HG03354 (cell line): ENCODE results near the gene RIN1.
"Not testable (repeated sequence)": the region's sequence is repeated elsewhere in the genome, so short reads cannot be mapped to it uniquely, and the experiment has no call there.

Source experiments
- ATAC-seq: cut with Tn5 transposase; IDR thresholded peaks from one replicate; pipeline ENCODE4 v1.9.1; 2021; ENCODE audit warnings: mild to moderate bottlenecking; ENCODE audit not compliant: unreplicated experiment, poor library complexity, severe bottlenecking

RIN1 gene

DNA sequence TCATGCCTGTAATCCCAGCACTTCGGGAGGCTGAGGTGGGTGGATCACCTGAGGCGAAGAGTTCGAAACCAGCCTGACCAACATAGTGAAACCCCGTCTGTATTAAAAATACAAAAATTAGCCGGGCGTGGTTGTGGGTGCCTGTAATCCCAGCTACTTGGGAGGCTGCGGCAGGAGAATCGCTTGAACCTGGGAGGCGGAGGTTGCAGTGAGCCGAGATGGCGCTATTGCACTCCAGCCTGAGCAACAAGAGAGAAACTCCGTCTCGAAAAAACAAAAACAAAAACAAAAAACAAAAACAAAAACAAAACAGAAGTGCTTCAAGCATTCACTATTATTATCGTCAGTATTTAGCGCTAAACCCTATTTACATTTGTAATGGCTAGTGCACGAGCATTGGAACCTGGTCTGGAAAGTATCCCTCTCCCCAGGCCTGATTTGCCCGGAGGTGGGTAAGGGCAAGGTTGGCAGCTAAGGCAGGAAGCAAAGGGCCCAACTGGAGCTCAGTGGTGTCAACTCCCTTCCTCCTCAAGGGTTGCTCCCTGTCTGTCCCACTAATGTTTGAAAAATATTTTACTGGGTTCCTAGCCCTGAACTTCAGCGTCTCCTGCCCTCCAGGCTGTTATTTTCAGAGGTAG is 25.3 kb downstream of the RIN1 start:
- ATAC-seq: not testable (repeated sequence)

DNA sequence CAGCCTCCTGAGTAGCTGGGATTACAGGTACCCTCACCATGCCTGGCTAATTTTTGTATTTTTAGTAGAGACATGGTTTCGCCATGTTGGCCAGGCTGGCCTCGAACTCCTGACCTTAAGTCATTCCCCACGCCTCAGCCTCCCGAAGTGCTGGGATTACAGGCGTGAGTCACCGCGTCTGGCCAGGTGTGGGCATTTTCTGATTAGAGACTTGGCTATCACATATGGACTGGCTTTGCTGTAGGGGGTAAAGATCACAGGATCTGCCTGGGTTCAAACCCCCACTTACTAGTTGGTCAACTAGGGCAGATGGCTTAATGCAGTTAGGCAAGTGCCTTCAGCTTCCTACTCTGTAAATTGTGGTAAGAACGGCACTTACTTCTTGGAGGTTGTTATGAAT is 25.9 kb downstream of the RIN1 start:
- no peak for ATAC-seq

DNA sequence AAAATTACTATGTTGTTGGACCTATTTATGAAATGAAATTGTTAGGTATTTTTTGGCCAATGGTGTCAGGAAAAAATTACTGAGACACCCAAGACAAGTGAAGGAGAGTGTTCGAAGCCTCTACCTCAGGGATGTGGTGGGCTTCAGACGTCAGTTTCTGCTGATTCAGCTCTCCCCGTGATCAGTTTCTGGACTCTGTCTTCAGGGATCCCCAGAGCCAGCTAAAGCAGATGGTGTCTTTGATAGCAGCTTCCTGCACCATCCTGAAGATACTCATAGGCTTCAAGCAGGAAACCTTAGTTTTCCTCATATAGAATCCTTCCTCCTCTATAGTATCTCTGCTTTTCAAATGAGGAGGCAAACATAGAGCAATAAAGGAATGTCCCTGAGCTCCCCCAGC is 26.8 kb downstream of the RIN1 start:
- ATAC-seq: no peak

DNA sequence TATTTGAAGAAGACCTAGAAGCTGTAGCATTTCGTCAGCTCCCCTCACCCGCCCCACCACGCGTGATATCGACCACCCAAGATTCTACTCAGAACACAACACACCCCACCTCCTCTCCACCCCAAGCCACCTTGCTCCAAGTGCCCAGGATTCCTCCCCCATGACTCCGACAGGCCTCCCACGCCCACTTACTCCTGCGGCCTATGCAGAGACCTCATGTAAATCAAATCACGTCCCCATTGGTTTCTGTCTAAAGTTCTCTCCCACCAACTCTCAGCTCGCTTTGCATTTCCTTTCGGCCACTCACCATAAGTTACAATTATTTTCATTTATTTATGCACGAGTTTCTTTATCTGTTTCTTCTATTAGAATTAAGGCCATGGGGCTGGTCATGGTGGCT is 33.6 kb downstream of the RIN1 start:
- ATAC-seq: no peak

DNA sequence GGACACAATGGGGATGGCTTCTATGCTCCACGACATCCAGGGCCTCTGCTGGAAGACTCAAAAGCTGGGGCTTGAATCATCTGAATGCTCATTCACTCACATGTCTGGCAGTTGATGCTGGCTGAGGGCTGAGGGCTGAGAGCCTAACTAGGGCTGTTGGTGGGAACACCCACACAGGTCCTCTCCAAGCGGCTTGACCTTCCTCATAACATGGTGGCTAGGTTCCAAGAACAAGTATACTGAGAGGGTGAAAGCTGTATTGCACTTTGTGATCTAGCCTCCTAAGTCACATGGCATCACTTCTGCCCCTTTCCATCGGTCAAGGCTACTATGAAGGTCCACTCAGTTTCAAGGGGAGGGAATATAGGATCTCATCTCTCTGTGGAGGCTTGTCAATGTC is 37.0 kb downstream of the RIN1 start:
- no peak for ATAC-seq

DNA sequence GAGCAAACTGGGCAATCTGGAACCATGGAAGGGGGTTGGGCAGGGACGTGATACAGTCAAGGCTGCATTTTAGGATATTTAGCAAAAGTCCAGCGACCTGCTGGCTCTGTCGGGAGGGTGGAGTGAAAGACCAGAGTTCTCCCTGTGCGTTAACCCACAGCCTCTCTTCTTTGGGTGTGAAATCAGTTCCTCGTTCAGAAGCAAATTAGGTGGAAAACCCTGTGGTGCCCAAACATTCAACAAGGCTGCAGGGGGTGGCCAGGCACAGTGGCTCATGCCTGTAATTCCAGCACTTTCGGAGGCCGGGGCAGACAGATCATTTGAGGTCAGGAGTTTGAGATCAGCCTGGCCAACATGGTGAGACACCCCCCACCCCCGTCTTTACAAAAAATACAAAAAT is 38.6 kb downstream of the RIN1 start:
- ATAC-seq: no peak

DNA sequence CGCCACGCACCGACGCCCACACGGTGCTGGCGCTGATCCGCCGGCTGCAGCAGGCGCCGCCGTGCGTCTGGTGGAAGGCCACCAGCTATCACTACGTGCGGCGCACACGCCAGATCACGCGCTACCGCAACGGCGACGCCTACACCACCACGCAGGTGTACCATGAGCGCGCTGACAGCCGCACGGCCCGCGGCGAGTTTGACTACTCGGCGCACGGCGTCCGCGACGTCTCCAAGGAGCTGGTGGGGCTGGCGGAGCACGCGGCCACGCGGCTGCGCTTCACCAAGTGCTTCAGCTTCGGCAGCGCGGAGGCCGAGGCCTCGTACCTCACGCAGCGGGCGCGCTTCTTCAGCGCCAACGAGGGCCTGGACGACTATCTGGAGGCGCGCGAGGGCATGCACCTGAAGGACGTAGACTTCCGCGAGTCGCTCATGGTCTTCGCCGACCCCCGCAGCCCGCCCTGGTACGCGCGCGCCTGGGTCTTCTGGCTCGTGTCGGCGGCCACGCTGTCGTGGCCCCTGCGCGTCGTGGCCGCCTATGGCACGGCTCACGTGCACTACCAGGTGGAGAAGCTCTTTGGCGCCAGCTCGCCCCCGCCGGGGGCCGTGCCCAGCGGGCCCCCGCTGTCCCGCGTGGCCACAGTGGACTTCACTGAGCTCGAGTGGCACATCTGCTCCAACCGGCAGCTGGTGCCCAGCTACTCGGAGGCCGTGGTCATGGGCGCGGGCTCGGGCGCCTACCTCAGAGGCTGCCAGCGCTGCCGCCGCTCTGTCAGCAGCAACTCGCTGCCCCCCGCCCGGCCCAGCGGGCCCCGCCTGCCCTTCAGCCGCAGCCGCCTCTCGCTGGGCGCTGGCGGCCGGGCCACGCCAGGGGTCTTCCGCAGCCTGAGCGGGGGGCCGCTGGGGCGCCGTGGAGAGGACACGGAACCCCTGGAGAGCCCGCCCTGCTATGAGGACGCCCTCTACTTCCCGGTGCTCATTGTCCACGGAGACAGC is 41.3 kb downstream of the RIN1 start:
- ATAC-seq: no peak

DNA sequence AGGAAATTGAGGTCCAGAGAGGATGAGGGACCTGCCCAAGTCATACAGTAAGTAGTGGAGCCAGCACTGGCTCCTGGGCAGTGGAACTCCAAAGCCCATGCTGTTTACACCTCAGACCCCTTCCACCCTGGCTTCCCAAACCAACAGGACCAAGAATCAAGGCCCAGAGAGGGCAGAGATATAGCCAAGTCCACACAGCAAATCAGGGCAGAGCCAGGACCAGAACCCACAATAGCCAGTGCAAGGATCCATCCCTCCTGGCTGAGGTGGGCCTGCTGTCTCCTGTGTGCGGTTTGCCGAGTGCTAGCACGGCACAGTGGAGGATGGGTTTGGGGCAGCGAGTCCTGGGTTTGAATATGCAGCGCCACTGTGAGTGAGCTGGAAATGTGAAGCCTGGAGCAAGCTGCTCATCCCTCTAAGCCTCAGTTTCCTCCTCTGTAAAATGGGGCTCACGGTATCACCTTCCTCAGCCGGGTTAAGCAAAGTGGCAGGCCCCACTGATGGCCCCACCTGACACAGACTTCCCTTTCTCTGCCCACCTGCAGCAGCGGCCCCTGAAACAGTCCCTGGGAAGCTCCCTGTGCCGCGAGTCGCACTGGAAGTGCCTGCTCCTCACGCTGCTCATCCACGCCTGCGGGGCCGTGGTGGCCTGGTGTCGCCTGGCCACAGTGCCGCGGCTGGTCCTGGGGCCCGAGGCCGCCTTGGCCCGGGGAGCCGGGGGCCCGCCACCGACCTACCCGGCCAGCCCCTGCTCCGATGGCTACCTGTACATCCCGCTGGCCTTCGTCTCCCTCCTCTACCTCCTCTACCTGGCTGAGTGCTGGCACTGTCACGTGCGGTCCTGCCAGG is 42.2 kb downstream of the RIN1 start:
- no peak for ATAC-seq

DNA sequence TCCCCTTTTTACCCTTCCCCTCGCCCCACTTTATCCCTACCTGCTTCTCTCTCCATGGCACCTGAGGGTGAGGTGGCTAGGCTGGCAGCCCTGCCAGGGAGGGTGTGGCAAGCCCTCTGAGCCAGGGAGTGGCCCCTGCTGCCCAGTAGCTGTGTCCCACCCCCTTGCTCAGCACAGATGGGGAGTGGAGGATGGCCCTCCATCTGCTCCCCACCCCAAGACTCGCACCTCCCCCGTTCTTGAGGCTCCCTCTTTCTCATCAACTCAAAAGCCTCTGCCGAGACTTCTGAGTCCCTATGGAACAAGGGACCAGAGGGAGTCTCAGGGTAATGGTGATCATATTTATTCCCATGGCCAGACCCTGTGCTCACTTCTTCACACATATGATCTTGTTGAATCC is 42.9 kb downstream of the RIN1 start:
- no peak for ATAC-seq

DNA sequence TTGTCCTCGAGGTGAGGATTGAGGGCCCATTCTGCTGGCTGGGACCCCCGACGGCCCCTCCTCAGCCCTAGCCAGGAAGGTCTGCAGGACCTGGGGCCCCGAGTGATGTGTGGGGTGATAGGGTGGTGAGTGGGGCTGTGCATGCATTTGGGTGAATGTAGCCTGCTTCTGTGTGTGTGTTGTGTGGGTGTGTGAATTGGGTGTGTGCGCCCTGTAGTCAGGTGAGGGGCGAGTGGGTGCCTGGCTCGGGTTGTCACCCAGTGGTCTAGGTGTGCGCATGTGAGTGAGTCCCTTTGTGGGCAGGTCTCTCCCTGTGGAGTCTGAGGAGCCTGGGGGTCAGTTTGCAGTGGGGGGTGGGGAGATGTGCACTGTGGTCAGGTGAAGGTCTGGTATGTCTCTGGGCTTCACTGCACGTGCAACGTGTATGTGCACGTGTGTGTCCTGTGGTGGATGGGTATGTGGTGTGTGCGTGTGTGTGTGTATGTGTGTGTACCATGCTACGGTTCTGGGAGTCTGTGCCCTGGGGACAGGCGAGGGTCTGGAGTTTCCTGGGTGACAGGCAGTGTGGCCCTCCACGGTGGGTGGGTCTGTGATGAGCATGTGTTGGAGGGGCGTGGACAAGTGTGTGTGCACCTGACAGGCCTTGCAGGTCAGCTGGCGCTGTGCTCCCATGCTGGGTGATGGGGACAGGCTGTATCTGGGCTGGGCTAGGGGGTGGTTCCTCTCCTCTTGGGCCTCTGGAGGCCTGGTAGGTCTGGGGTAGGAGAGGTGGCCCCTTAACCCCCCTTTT is 43.5 kb downstream of the RIN1 start:
- no peak for ATAC-seq

DNA sequence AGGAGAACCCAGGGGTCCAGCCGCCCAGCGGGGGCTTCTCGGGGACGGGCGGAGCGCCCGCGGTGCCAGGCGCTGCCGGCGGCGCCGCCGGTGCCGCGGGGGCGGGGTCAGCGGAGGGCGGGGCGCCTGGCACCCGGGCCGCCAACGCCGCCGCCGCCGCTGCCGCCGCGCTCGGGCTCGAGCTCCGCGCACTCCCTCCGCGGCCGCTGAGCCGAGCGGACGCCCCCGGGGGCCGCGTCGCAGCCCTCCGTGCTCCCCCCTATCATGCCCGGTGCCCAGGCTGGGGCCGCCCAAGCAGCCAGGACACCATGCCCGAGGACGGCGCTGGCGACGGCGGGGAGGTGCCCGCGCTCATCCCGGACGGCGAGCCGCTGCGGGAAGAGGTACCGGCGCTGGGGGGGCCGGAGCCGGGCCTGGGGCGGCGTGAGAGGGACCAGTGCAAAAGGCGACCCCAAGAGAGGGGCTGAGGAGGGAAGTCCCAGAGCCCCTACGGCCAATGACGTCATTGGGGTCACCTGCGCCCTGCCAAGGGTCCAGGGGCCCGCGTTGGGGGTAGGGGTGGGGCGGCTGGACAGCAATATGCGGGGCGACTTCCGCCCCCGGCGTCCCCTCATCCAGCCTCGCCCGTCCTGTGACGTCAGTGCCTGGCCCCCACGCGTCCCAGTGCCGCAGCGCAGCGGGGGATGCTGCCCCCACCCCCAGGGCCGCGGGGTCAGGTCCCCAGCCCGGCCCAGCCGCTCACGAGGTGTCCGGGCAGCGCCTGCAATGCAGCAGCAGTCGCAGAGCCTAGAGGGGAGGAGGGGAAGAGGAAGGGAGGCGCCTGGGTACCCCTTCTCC is 44.3 kb downstream of the RIN1 start, which contains the start of gene TMEM151A:
TMEM151A (plus strand) TSS at position 189 of the 837 bp plus-strand sequence; CDS start at position 309, 120 bp downstream.
- no peak for ATAC-seq

DNA sequence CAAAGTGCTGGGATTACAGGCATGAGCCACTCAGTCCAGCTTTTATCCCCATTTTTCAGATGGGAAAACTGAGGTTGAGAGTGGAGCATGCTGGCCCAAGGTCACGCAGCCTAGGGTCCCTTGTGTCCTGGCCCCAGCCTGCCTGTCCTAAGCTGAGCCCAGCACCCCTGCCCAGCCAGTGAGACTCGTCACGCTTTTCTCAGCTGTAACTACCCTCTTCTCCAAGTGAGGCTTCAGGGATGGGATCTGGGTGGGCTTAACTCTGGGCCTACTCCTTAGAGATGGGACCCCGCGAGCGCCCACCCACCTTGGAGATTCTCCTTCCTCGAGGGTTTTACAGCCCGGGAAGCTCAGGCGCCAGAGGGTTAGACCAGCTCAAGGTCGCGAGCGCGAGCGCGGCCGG is 44.9 kb downstream of the RIN1 start:
- ATAC-seq: no peak

DNA sequence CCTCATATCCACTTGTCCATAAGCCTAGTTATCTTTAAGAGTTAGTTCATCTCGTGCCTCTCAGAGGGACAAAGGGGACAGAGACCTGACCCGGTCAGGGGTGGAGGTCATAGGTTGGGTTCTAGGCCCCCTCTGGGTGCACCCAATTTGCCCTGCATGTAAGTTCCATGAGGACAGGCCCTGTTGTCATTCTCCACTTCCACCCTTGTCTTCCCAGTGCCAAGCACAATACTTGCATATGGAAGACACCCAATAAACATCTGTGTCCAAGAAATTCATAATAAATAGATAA is 46.0 kb downstream of the RIN1 start:
- no peak for ATAC-seq

DNA sequence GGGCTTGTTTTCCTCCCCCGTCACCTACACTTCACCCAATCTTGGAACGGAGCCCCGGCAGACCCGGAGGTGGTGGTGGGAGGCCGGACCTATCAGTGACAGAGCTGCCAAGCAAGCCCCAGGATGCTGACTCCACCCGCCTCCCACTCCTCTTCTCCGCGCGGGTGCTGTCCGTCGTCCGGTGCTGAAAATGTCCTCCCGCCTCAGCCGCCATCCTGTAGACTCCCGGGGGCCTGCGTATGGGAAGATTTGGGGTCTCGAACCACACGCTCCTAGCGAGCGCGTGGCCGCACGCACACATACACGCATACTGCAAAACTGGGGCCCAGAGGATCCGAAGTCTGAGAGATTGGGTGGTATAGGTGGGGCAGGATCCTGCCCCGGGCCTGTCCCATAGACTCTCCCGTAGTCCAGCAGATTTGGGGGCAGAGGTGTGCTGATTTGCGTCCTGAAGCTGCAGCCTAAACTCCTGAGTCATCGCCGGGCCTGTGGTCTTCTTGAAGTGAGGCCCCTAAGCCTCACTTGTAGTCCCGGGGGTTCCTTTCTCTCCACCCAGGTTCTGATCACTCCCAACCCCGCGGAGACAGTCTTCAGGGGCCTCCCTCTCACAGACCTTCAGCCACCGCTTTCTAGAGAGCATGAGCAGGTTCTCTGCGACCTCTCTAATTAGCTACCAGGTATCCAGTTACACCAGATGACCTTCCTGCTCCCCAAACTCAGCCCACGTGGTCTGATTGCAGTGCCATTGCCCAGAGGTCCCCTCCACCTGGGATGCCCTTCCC is 46.5 kb downstream of the RIN1 start:
- ATAC-seq: peak; percentile 42

DNA sequence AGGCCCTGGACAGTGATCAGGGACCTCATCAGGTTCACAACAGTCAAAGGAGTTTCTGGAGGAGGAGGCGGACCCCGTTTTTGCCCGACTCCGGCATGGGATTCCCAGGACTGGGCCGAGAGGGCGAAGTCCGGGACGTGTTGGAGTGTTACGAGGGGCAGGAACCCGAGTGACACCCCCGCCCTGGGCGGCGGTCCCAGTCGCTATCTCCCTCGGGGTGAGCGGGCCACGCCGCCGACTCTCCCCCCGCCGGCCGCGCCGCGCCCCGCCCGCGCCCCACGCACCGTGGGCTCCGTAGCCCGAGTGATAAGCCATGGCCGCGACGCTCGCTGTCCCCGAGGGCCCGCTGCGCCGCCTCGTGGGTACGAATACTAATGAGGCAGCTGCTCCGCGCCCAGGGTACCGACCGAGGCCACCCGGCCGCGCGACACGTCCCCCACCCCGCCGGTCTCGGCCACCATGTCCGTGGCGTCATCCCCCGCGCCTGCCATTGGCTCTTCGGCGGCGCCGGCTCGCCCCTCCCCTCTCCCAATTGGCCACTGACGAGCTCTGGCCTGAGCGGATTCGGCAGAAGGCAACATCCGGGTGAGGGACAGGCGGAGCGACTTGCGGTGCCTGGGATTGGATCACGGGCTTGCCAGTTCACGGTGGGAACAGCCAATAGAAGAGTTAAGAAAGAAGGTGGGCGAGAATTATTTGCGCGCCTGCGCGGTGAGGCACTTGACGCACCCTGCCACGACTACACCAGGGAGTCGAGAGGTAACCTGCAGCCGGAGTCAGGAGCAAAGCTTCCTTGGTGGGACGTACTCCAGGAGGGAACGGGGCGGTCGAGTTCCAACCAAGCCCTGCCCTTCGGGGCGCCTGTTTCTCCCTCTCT is 47.3 kb downstream of the RIN1 start, which contains the start of gene YIF1A:
YIF1A (minus strand) TSS at position 473 of the 877 bp plus-strand sequence; CDS start at position 315, 158 bp downstream.
- peak; percentile 90 for ATAC-seq

DNA sequence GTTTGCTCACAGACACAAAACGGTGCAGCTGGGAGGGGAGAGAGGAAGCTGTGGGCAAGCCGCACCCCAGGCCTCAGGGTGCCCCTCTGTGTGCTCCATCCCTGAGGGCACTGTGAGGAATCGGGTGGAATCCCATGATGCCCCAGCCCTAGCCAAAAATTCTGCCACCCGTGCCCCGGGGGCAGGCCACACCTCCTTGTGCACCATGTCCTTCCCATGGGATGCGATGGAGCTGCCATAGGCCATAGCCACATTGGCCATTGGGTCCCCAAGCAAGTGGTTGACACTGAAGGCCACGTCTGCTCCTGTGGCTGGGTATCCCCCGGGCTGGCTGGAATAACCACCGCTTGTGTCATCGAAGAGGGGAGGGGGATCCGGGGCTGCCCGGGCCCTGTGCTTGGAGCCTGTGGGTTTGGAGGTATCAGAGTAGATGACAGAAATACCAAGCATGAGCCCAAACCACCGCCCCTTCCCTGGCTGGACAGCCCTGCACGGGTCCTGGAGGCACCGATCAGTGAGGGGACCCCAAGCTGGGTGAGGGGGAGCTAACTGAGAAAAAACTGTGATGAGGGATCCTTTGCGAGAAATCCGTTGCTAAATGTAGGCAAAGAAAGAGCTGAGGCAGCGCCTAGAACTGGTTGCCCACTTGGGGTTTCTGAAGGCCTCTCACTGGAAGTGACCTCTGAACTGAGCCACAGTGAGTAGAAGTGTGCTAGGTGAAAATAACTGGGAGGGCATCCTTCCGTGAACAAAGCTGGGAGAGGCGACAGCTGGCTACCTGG is 48.2 kb downstream of the RIN1 start:
- no peak for ATAC-seq
